ENCODE data around the gene TNFRSF1B.

TNFRSF1B gene

GRCh38 chr1:12142141-12142823, 24.5 kb upstream of the TNFRSF1B start:
- DNase-seq (ENCODE audit: low read depth), result no peak

DNA sequence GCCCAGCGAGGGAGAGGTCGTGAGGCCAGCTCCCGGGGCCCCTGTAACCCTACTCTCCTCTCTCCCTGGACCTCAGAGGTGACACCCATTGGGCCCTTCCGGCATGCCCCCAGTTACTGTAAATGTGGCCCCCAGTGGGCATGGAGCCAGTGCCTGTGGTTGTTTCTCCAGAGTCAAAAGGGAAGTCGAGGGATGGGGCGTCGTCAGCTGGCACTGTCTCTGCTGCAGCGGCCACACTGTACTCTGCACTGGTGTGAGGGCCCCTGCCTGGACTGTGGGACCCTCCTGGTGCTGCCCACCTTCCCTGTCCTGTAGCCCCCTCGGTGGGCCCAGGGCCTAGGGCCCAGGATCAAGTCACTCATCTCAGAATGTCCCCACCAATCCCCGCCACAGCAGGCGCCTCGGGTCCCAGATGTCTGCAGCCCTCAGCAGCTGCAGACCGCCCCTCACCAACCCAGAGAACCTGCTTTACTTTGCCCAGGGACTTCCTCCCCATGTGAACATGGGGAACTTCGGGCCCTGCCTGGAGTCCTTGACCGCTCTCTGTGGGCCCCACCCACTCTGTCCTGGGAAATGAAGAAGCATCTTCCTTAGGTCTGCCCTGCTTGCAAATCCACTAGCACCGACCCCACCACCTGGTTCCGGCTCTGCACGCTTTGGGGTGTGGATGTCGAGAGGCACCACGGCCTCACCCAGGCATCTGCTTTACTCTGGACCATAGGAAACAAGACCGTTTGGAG, 23.7 kb upstream of the TNFRSF1B start:
- no peak for DNase-seq (ENCODE audit: low read depth)

DNA sequence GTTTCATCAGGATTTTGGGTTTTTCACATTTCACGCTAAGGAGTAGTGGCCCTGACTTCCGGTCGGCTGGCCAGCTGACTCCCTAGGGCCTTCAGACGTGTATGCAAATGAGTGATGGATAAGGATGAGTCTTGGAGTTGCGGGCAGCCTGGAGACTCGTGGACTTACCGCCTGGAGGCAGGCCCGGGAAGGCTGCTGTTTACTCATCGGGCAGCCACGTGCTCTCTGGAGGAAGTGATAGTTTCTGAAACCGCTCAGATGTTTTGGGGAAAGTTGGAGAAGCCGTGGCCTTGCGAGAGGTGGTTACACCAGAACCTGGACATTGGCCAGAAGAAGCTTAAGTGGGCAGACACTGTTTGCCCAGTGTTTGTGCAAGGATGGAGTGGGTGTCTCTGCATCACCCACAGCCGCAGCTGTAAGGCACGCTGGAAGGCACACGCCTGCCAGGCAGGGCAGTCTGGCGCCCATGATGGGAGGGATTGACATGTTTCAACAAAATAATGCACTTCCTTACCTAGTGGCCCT, 23.1 kb upstream of the TNFRSF1B start:
- peak; percentile 98 for DNase-seq (ENCODE audit: low read depth)

DNA sequence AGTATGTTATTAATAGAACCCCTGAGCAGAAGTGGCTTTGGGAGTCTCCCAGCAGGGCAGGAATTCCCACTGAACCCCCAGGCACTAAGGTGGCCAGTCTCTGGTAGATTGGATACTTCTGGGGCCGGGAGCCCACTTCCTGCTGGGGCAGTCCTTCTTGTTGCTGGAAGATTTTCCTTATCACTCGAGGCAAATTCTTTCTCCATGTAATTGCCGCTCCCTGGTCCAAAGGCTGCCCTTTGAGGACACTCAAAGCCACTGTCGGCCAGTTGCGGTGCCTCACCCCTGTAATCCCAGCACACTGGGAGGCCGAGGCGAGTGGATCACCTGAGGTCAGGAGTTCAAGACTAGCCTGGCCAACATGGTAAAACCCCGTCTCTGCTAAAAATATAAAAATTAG, 22.6 kb upstream of the TNFRSF1B start:
- DNase-seq (ENCODE audit: low read depth), result peak; percentile 44

GRCh38 chr1:12144969-12145368, 21.8 kb upstream of the TNFRSF1B start:
- no peak for DNase-seq (ENCODE audit: low read depth)

- no peak for DNase-seq (ENCODE audit: low read depth)
Observed at GRCh38 chr1:12145616-12146342, 21.0 kb upstream of the TNFRSF1B start.

GRCh38 chr1:12146343-12147112, 20.3 kb upstream of the TNFRSF1B start:
- no peak for DNase-seq (ENCODE audit: low read depth)

- DNase-seq (ENCODE audit: low read depth), result no peak
Observed at GRCh38 chr1:12147201-12147701, 19.5 kb upstream of the TNFRSF1B start.

DNA sequence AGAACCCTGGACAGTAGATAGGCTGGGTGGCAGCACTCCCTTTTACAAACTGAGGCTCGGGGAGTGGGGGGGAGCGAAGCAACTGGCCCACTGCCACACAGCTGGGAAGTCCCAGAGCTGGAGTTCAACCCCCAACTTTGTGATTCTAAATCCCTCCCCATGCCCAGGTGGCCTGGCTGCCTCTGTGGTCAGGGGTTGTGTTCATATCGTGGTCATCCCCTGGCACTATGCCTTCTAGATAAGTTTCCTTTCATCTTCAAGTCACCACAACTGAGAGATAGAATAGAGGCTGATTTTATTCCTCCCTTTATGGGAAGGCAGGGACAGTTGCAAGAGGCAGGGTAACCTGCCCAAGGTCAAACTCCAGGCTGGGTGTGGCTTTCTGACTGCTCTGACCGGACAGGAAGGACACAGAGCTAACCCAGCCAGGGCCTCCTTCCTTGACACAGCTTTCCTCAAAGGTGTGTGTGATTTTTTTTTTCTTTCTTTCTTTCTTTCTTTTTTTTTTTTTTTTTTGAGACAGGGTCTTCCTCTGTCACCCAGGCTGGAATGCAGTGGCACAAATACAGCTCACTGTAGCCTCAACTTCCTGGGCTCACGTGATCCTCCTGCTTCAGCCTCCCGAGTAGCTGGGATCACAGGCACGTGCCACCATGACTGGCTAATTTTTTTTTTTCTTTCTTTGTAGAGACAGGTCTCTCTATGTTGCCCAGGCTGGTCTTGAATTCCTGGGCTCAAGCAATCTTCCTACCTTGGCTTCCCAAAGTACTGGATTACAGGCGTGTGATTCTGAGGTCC, 18.4 kb upstream of the TNFRSF1B start:
- DNase-seq (ENCODE audit: low read depth), result peak; percentile 36

GRCh38 chr1:12148958-12149790, 17.6 kb upstream of the TNFRSF1B start:
- no peak for DNase-seq (ENCODE audit: low read depth)

DNA sequence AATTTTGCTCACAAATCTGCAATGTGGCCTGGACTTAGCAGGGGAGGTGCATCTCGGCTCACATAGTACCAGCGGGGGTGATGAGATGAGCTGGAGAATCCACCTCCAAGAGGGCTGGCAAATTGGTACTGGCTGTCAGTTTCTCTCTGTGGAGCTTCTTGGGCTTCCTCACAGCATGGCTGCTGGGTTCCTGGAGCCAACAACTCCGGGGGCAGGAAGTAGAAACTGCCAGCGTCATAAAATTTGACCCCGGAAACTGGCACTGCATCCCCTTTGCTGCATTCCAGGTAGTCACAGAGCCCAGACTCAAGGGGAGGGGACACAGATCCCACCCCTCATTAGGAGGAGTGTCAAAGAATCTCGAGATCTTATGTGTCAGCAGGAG, 17.0 kb upstream of the TNFRSF1B start:
- no peak for DNase-seq (ENCODE audit: low read depth)

DNA sequence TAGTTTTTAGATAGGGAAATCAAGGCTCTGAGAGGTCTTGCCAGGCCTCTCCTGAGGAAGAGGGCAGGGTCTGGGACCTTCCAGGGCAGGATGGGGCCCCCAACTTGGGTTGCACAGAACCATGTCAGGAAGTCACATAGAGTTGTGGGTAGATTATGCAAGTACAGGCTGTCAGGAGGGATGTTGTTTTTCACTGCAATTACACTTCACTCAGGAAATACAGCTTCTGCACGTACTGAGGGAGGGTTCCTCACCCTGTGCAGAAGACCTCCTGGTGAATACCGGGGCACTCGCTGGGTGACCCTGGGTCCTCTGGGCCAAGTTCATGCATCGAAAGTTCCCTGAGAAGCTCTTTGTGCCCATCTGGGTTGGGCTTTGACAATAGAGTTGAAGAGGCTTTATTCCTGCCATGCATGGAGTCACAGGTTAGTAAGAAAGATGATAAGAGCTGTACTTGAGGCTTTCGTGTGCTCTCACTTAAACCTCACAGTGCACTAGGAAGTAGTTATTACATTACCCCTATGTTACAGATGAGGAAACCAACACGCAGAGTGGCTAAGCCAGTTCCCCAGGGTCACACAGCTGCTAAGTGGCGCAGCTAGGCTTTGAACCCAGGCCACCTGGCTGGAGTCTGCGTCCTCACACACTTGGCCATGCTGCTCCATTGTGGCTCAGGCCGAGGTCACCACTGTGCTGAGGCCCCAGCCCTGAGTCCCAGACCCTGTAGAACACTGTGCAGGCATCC, 16.2 kb upstream of the TNFRSF1B start:
- no peak for DNase-seq (ENCODE audit: low read depth)

DNA sequence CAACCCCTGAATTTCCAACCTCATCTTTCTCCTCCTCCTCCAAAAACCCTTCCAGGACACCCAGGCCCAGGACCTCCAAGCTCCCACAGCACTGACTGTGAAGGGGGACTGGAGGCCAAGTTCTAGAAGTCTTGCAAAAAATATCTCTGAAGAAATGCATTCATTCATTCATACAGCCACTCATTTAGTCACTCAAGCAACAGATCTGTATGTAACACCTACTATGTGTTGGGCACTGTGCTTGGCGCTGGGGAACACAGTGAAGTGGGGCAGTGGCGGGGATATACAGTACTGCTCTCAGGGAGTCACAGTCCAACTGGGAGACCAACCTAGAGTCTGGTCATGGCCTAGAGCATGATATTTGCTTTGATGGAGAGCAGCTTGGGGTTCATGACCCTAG, 15.3 kb upstream of the TNFRSF1B start:
- DNase-seq (ENCODE audit: low read depth), result no peak

DNA sequence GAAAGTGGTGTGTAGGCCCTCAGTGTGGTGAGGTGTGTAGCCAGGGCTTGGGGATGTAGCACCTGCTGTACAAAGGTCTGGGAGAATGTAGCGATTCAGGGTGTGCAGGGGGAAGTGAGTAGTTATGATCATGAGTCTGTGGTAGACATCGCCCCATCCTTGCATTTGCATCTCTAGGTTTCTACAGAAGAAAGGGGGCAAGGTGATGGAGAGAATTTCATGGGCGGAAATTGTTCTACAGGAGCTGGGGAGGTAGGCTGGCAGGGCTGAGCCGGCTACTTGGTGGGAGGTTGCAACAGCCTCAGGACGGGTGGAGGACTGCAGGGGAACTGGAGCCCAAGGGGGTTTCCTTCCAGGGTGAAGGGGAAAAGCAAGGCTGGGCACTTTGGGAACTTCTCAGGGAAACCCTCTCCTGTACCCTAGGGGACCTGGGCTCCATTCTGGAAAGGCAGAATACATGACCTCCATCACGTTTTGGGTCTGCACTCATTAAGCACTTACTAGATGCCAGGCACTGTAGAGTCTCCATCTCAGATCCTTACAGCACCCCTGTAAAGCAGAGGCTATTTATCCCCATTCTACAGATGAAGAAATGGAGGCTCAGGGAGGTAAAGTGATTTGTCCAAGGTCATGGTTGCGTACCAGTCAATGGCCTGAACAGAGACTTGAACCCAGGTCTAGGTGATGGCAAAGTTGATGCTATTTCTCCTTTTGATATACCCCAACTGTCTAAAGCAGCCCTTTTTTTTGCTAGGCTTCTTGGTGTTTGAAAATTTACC, 14.5 kb upstream of the TNFRSF1B start:
- DNase-seq (ENCODE audit: low read depth), result no peak

GRCh38 chr1:12153181-12153785, 13.5 kb upstream of the TNFRSF1B start:
- DNase-seq (ENCODE audit: low read depth), result peak; percentile 94

- DNase-seq (ENCODE audit: low read depth), result no peak
Observed at GRCh38 chr1:12155328-12155727, 11.5 kb upstream of the TNFRSF1B start.

- DNase-seq (ENCODE audit: low read depth), result peak; percentile 20
Observed at GRCh38 chr1:12157366-12158231, 9.2 kb upstream of the TNFRSF1B start.

Measured in ELR (cell line).